K562 (cell line): ENCODE measurements around the gene PRSS22. TPM values are rescaled to one million over a fixed set of nuclear protein-coding genes. Genes with fewer than 3 reads are reported as not detected.

Experiments
- ATAC-seq: fragments of 200-7000 bp; cut with Tn5 transposase; 3 replicates; pipeline ENCODE4 v1.9.1; 2020; ENCODE audit warnings: moderate library complexity
- BruUV-seq: library from RNA; stranded (reverse); fragments of 400-500 nt; replicated peaks from 2 replicates; lab custom pipeline; 2021; lab: Mats Ljungman, UMichigan
- CTCF ChIA-PET: fragments of 300-600 bp; formaldehyde crosslinking; extraction: SDS; loops from one replicate; lab custom pipeline; 2021; ENCODE audit warnings: low intra/inter-chr PET ratio; lab: Yijun Ruan, JAX
- POLR2A ChIA-PET: fragments of 300-600, 350-650 bp; sonication (Branson Sonifier 250); formaldehyde crosslinking; extraction: SDS; loops from one replicate; lab custom pipeline; 2021; ENCODE audit warnings: antibody characterized with exemption, inconsistent platforms; lab: Yijun Ruan, JAX
- DNase-seq, 4 experiments: peaks; one replicate each; pipeline versions ENCODE4 v3.0.0 to v3.0.0-alpha.2; 2011 to 2018; ENCODE audit warnings: low spot score in 3 of 4, mixed read lengths in 3 of 4; ENCODE audit errors: extremely low read depth in 1 of 4
- FAIRE-seq: peaks from 2 replicates; lab custom pipeline; 2011; peaks lifted over from hg19 to GRCh38; lab: Jason Lieb, UNC
- H2AFZ ChIP-seq: 2 replicates; pipeline ENCODE4 v1.6.0; 2011; ENCODE audit warnings: low read depth, low read length, control low read depth, inconsistent platforms
- H3K27ac ChIP-seq: fragments of 200-600 bp; 3 replicates; pipeline ENCODE4 v1.8.0; 2011; ENCODE audit warnings: low read depth, mild to moderate bottlenecking, control low read depth, inconsistent platforms, low read length, moderate library complexity, mixed read lengths; ENCODE audit errors: extremely low read depth
- H3K27me3 ChIP-seq, 2 experiments: fragments of 300-600 bp in 1 of 2; 2 replicates in 1 of 2; 3 replicates in 1 of 2; pipeline versions ENCODE4 v1.6.0 to v1.8.0; 2011; ENCODE audit warnings: inconsistent platforms in 2 of 2, low read length in 2 of 2, mild to moderate bottlenecking in 1 of 2, mixed read lengths in 1 of 2, moderate library complexity in 1 of 2; ENCODE audit not compliant: control insufficient read depth in 2 of 2, insufficient read depth in 2 of 2
- H3K36me3 ChIP-seq: fragments of 300-600 bp; 3 replicates; pipeline ENCODE4 v1.8.0; 2011; ENCODE audit warnings: mild to moderate bottlenecking, low read length, inconsistent platforms; ENCODE audit not compliant: control insufficient read depth, insufficient read depth
- H3K4me1 ChIP-seq, 2 experiments: fragments of 200-600 bp in 1 of 2; replicated peaks in 1 of 2; 2 replicates in 1 of 2; 3 replicates in 1 of 2; pipeline versions ENCODE4 v1.5.1 to v1.8.0; 2011; ENCODE audit warnings: inconsistent platforms in 2 of 2, low read length in 2 of 2, mild to moderate bottlenecking in 1 of 2, mixed read lengths in 1 of 2, moderate library complexity in 1 of 2; ENCODE audit not compliant: control insufficient read depth in 2 of 2, insufficient read depth in 2 of 2
- H3K4me2 ChIP-seq: 2 replicates; pipeline ENCODE4 v1.6.1; 2011; ENCODE audit warnings: low read length, control low read depth, inconsistent platforms, mixed read lengths; ENCODE audit not compliant: insufficient read depth
- H3K4me3 ChIP-seq: fragments of 200-600 bp; sonication (generic), shearing (Covaris generic); 2 replicates; pipeline ENCODE4 v1.5.1; 2016; ENCODE audit warnings: control low read depth, inconsistent platforms
- H3K79me2 ChIP-seq: fragments of 200-600 bp; 3 replicates; pipeline ENCODE4 v1.8.0; 2011; ENCODE audit warnings: low read length, inconsistent platforms; ENCODE audit not compliant: control insufficient read depth, insufficient read depth
- H3K9ac ChIP-seq, 2 experiments: 2 replicates each; pipeline versions ENCODE4 v1.6.0 to v1.6.1; 2011; ENCODE audit warnings: low read depth in 2 of 2, low read length in 2 of 2, control low read depth in 1 of 2, inconsistent platforms in 1 of 2, mild to moderate bottlenecking in 1 of 2, mixed read lengths in 1 of 2; ENCODE audit not compliant: insufficient read depth in 1 of 2
- H3K9me1 ChIP-seq: one replicate; pipeline ENCODE4 v1.6.0; 2011; ENCODE audit warnings: inconsistent platforms, mild to moderate bottlenecking, low read length, moderate library complexity; ENCODE audit not compliant: control insufficient read depth, insufficient read depth
- H3K9me3 ChIP-seq: replicated peaks from 2 replicates; pipeline ENCODE4 v1.5.1; 2011; ENCODE audit warnings: low read depth, low read length, inconsistent platforms; ENCODE audit not compliant: control insufficient read depth, insufficient read depth
- H4K20me1 ChIP-seq: replicated peaks from 2 replicates; pipeline ENCODE4 v1.6.1; 2011; ENCODE audit warnings: low read length, inconsistent platforms, mixed read lengths; ENCODE audit not compliant: control insufficient read depth, insufficient read depth
- CBX1 ChIP-seq: sonication (generic); IDR thresholded peaks from 2 replicates; pipeline ENCODE4 v1.6.1; 2016; ENCODE audit warnings: antibody characterized with exemption, low read depth, mild to moderate bottlenecking
- CBX2 ChIP-seq: fragments of 200-600 bp; sonication (generic); IDR thresholded peaks from one replicate; pipeline ENCODE4 v1.6.1; 2012; ENCODE audit warnings: mild to moderate bottlenecking, low read length, inconsistent platforms; ENCODE audit not compliant: insufficient read depth, poor library complexity, severe bottlenecking
- GABPA ChIP-seq: fragments of 200-800 bp; sonication (Bioruptor generic); conservative IDR thresholded peaks from 2 replicates; pipeline ENCODE4 v1.6.1; 2016; ENCODE audit warnings: low read depth, missing genetic modification characterization, missing compliant biosample characterization
- JUND ChIP-seq, 2 experiments: IDR thresholded peaks; 2 replicates in 1 of 2; 3 replicates in 1 of 2; pipeline ENCODE4 v1.6.1; 2011; ENCODE audit warnings: borderline replicate concordance in 2 of 2, low read depth in 2 of 2, low read length in 2 of 2, improper control_type of control experiment in 1 of 2, missing biosample characterization in 1 of 2, missing genetic modification characterization in 1 of 2, missing genetic modification reagents in 1 of 2
- MAFG ChIP-seq: fragments of 450-650 bp; conservative IDR thresholded peaks from 2 replicates; pipeline ENCODE4 v1.6.1; 2016; ENCODE audit warnings: missing genetic modification characterization, missing compliant biosample characterization
- MYNN ChIP-seq, 2 experiments: sonication (generic); formaldehyde crosslinking in 1 of 2; IDR thresholded peaks; 2 replicates each; pipeline versions ENCODE4 v1.5.0 to v1.6.1; 2016 to 2020; ENCODE audit warnings: antibody characterized with exemption in 1 of 2, missing genetic modification reagents in 1 of 2
- NELFE ChIP-seq: IDR thresholded peaks from 2 replicates; pipeline ENCODE4 v1.6.1; 2011; ENCODE audit warnings: mild to moderate bottlenecking; ENCODE audit not compliant: insufficient read depth, insufficient read length
- POLR2G ChIP-seq: fragments of 200-400 bp; formaldehyde crosslinking; IDR thresholded peaks from 2 replicates; pipeline ENCODE4 v1.6.1; 2017; ENCODE audit warnings: low read depth, mild to moderate bottlenecking, antibody characterized with exemption, low read length, moderate library complexity
- PRMT5 ChIP-seq: sonication (generic); formaldehyde crosslinking; IDR thresholded peaks from 2 replicates; pipeline ENCODE4 v1.5.0; 2020; ENCODE audit warnings: missing genetic modification reagents
- SMARCA5 ChIP-seq: fragments of 450-650 bp; IDR thresholded peaks from 2 replicates; pipeline ENCODE4 v1.6.1; 2016
- SRSF9 ChIP-seq: fragments of 200-400 bp; formaldehyde crosslinking; IDR thresholded peaks from 2 replicates; pipeline ENCODE4 v1.6.1; 2017; ENCODE audit warnings: low read depth, low read length, borderline replicate concordance
- TAF9B ChIP-seq: fragments of 450-650 bp; IDR thresholded peaks from 2 replicates; pipeline ENCODE4 v1.6.1; 2018; ENCODE audit warnings: mild to moderate bottlenecking; ENCODE audit not compliant: partially characterized antibody
- XRCC5 ChIP-seq: fragments of 200-400 bp; formaldehyde crosslinking; IDR thresholded peaks from 2 replicates; pipeline ENCODE4 v1.6.1; 2017; ENCODE audit warnings: low read depth, mild to moderate bottlenecking, low read length
- ZNF12 ChIP-seq: sonication (generic); formaldehyde crosslinking; IDR thresholded peaks from 2 replicates; pipeline ENCODE4 v1.4.0; 2020; ENCODE audit warnings: mild to moderate bottlenecking, missing genetic modification reagents
- ZNF41 ChIP-seq: fragments of 250-450 bp; sonication (Bioruptor Pico); conservative IDR thresholded peaks from 2 replicates; pipeline ENCODE4 v1.4.0; 2020; ENCODE audit warnings: mild to moderate bottlenecking
- ZNF589 ChIP-seq: fragments of 200-800 bp; sonication (Bioruptor generic); IDR thresholded peaks from 2 replicates; pipeline ENCODE4 v1.6.1; 2016; ENCODE audit warnings: low read depth, missing genetic modification characterization, missing compliant biosample characterization
- WGBS: fragments of 100-300 bp; shearing (Covaris generic); methylation state at CpG from one replicate; pipeline ENCODE4 v1.1.6; 2016; ENCODE audit warnings: low coverage, mixed read lengths; ENCODE audit not compliant: insufficient coverage; ENCODE audit errors: missing lambda C conversion rate; 5-methylcytosine and 5-hydroxymethylcytosine counted together
- in situ Hi-C: fragments of 300-500 bp; cut with MboI; formaldehyde crosslinking; loops from 4 replicates; pipeline ENCODE4 v1.15.0; 2018; ENCODE audit warnings: inconsistent platforms, mixed read lengths
- intact Hi-C: fragments of 100-400 bp; cut with micrococcal nuclease; formaldehyde crosslinking; loops from 2 replicates; pipeline ENCODE4 v1.14.2; 2022
- polyA plus RNA-seq, 8 experiments: library from polyadenylated mRNA; depleted of rRNA in 4 of 8; stranded (reverse) in 5 of 8; unstranded in 3 of 8; fragments of >200 nt; fragmentation: Nextera tagmentation in 2 of 8; fragmentation: Illumina TruSeq in 1 of 8; extraction: Ambion mirVana in 2 of 8; extraction: Trizol in 1 of 8; gene quantifications; 2 replicates each; pipeline versions ENCODE4 v1.2.1 to v1.2.3, GENCODE V29; 2011 to 2014; ENCODE audit warnings: inconsistent platforms in 1 of 8, missing spikeins in 1 of 8
- total RNA-seq, 7 experiments: library from RNA; depleted of rRNA in 6 of 7; stranded (reverse); fragments of >200 nt in 6 of 7; fragmentation: Illumina TruSeq in 2 of 7; extraction: Trizol in 2 of 7; gene quantifications; 2 replicates each; pipeline versions ENCODE4 v1.2.1 to v1.2.3, GENCODE V29; 2011 to 2021; ENCODE audit warnings: low replicate concordance in 1 of 7
- TF ChIP-seq, protein P1 (sequence below): sonication (generic); IDR thresholded peaks from 2 replicates; pipeline ENCODE4 v1.6.1; 2016
- TF ChIP-seq, protein P2 (sequence below): sonication (generic); formaldehyde crosslinking; IDR thresholded peaks from 2 replicates; pipeline ENCODE4 v1.8.0; 2023; ENCODE audit warnings: mild to moderate bottlenecking, missing genetic modification reagents

Gene PRSS22
- total and polyA plus RNA-seq, 9 of the 15 experiments (the other 6 are each of a cell fraction or from before 2014, with no cell fraction given): 0.13 to 0.42 TPM; not detected in 7

DNA sequence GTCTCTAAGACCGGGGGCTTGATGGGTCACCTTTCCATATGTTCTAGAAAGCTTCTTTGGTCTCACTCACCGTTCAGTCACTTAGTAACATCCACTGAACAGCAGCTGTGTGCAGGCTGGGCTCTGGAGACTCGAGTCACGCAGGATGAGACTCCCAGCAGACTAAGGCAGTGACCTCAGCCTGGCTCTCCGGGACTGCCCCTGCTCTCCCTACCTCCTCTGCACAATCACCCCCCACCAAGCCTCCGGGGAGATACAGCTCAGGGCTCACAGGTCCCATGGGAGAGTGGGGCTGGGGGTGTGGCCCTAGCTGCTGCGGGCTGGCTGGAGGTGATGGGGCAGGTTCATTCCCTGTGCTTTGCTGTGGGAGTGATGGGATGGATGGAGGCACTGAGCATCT is 39.1 kb upstream of the PRSS22 start:
- in situ Hi-C loops: no loop called here
- ATAC-seq: no peak; the same call in 1 of the 3 replicates
- Histone ChIP-seq H3K9ac (peak overlapping the region in 1 of 2 experiments; percentile 4; a peak in 1 of 4 replicates), H3K79me2 (no peaks in the 10 kb centered on the region), H3K4me1 (peaks cover 0 to 42% of the 10 kb centered on the region in 2 experiments; a peak in 2 of 5 replicates), H4K20me1 (no peaks in the 10 kb centered on the region), H3K27me3 (no peaks in the 10 kb centered on the region), H3K36me3 (no peaks in the 10 kb centered on the region), H3K9me3 (no peaks in the 10 kb centered on the region), H3K4me2 (no peak overlapping the region), H3K4me3 (no peak overlapping the region), H2AFZ (no peak overlapping the region), H3K9me1 (no peaks in the 10 kb centered on the region), H3K27ac (no peak overlapping the region)
- 53% methylated on average over 7 of the region's 7 CpGs for WGBS
- ChIA-PET POLR2A (interaction anchor here (0.6 kb wide), 1 partner anchor 29 kb away, joined by 3 read pairs; no protein-coding TSS in a partner anchor), CTCF (no interaction called here)
- no peak for FAIRE-seq
- peak in 1 of 4 experiments; percentile 6 for DNase-seq
- no peak for TF ChIP-seq MAFG (tag)
- TF ChIP-seq CBX1: no peak
- no peak for TF ChIP-seq SMARCA5
- TF ChIP-seq CBX2: no peak
- no peak for TF ChIP-seq NELFE
- no peak for TF ChIP-seq MYNN (IDR thresholded peaks at IDR 0.05)
- no peak for TF ChIP-seq MYNN (CRISPR knock-in tag; IDR thresholded peaks at IDR 0.05)
- TF ChIP-seq, protein P1, sequence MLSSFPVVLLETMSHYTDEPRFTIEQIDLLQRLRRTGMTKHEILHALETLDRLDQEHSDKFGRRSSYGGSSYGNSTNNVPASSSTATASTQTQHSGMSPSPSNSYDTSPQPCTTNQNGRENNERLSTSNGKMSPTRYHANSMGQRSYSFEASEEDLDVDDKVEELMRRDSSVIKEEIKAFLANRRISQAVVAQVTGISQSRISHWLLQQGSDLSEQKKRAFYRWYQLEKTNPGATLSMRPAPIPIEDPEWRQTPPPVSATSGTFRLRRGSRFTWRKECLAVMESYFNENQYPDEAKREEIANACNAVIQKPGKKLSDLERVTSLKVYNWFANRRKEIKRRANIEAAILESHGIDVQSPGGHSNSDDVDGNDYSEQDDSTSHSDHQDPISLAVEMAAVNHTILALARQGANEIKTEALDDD: no peak
- TF ChIP-seq PRMT5 (CRISPR knock-in tag): no peak
- no peak for TF ChIP-seq ZNF589 (CRISPR knock-in tag)
- TF ChIP-seq, protein P2, sequence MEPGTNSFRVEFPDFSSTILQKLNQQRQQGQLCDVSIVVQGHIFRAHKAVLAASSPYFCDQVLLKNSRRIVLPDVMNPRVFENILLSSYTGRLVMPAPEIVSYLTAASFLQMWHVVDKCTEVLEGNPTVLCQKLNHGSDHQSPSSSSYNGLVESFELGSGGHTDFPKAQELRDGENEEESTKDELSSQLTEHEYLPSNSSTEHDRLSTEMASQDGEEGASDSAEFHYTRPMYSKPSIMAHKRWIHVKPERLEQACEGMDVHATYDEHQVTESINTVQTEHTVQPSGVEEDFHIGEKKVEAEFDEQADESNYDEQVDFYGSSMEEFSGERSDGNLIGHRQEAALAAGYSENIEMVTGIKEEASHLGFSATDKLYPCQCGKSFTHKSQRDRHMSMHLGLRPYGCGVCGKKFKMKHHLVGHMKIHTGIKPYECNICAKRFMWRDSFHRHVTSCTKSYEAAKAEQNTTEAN: no peak
- TF ChIP-seq JUND (IDR thresholded peaks at IDR 0.05; ENCODE audit: borderline replicate concordance, low read depth, low read length): no peak
- no peak for TF ChIP-seq JUND (tag; IDR thresholded peaks at IDR 0.05; ENCODE audit: borderline replicate concordance, low read depth, low read length)
- no peak for TF ChIP-seq ZNF12 (CRISPR knock-in tag)
- no peak for TF ChIP-seq SRSF9
- TF ChIP-seq TAF9B: no peak
- TF ChIP-seq XRCC5: no peak
- no peak for TF ChIP-seq POLR2G
- TF ChIP-seq ZNF41: no peak
- TF ChIP-seq GABPA: no peak
- BruUV-seq: no TSS peak
- intact Hi-C loops: no loop called here
